B cell (primary cell): ENCODE measurements around the gene LRRC42. TPM values are rescaled to one million over a fixed set of nuclear protein-coding genes. Genes with fewer than 3 reads are reported as not detected.

Source experiments
- ATAC-seq: fragments of 200-7000 bp; cut with Tn5 transposase; one replicate; pipeline ENCODE4 v1.10.0; 2021; ENCODE audit warnings: low read depth, mild to moderate bottlenecking, moderate number of reproducible peaks, moderate library complexity
- CTCF ChIA-PET: fragments of 350-600 bp; sonication (Branson Sonifier 250); formaldehyde crosslinking; loops from one replicate; lab custom pipeline; 2021; ENCODE audit warnings: antibody characterized with exemption, inconsistent platforms; lab: Charles Lee
- POLR2A ChIA-PET: fragments of 350-600 bp; sonication (Branson Sonifier 250); formaldehyde crosslinking; loops from one replicate; lab custom pipeline; 2021; ENCODE audit warnings: antibody characterized with exemption; lab: Charles Lee
- DNase-seq: peaks from one replicate; pipeline ENCODE4 v3.0.0; 2013
- H2AFZ ChIP-seq: 2 replicates; pipeline ENCODE4 v1.6.1; 2012; ENCODE audit warnings: mild to moderate bottlenecking, low read depth, low read length; ENCODE audit not compliant: insufficient read depth, poor library complexity, severe bottlenecking
- H3K27ac ChIP-seq, 2 donors: 1 replicate in 1 of 2; 2 replicates in 1 of 2; pipeline ENCODE4 v1.5.1; 2012 to 2013; ENCODE audit warnings: low read length in 2 of 2, mild to moderate bottlenecking in 2 of 2, moderate library complexity in 1 of 2
- H3K27me3 ChIP-seq, 4 experiments: fragments of 200-600 bp in 1 of 4; sonication (generic) in 1 of 4; replicated peaks in 1 of 4; 1 replicate in 2 of 4; 2 replicates in 2 of 4; pipeline versions ENCODE4 v1.6.1 to v1.7.0; 2013 to 2016; ENCODE audit warnings: low read length in 3 of 4, mild to moderate bottlenecking in 2 of 4, mixed read lengths in 1 of 4, moderate library complexity in 1 of 4; ENCODE audit not compliant: insufficient read depth in 4 of 4, control insufficient read depth in 3 of 4; ENCODE audit errors: control extremely low read depth in 1 of 4
- H3K36me3 ChIP-seq, 2 experiments: replicated peaks in 1 of 2; 1 replicate in 1 of 2; 2 replicates in 1 of 2; pipeline versions ENCODE4 v1.6.1 to v1.7.1; 2013; ENCODE audit warnings: low read length in 1 of 2; ENCODE audit not compliant: insufficient read depth in 2 of 2, control insufficient read depth in 1 of 2; ENCODE audit errors: control extremely low read depth in 1 of 2, extremely low read depth in 1 of 2
- H3K4me1 ChIP-seq, 2 donors: fragments of 200-600 bp in 1 of 2; sonication (generic) in 1 of 2; 1 replicate in 1 of 2; 2 replicates in 1 of 2; pipeline versions ENCODE4 v1.5.1 to v1.6.1; 2013 to 2017; ENCODE audit warnings: low read length in 2 of 2; ENCODE audit not compliant: control insufficient read depth in 2 of 2, insufficient read depth in 2 of 2
- H3K4me2 ChIP-seq: replicated peaks from 2 replicates; pipeline ENCODE3; 2012; ENCODE audit warnings: mild to moderate bottlenecking, low read depth, low read length; ENCODE audit not compliant: poor library complexity, severe bottlenecking
- H3K4me3 ChIP-seq, 5 experiments: fragments of 200-600 bp in 1 of 5; sonication (generic) in 1 of 5; 1 replicate in 3 of 5; 2 replicates in 2 of 5; pipeline versions ENCODE4 v1.5.1 to v1.7.0; 2011 to 2016; ENCODE audit warnings: low read length in 4 of 5, mild to moderate bottlenecking in 4 of 5, low read depth in 2 of 5, control low read depth in 1 of 5, moderate library complexity in 1 of 5; ENCODE audit not compliant: insufficient read depth in 1 of 5; ENCODE audit errors: control extremely low read depth in 1 of 5, extremely low read depth in 1 of 5
- H3K79me2 ChIP-seq: fragments of 200-600 bp; sonication (generic); one replicate; pipeline ENCODE4 v1.6.0; 2016; ENCODE audit warnings: low read length; ENCODE audit not compliant: control insufficient read depth, insufficient read depth
- H3K9ac ChIP-seq: fragments of 200-600 bp; sonication (generic); 2 replicates; pipeline ENCODE4 v1.6.1; 2017; ENCODE audit warnings: mild to moderate bottlenecking, low read length, moderate library complexity
- H3K9me3 ChIP-seq, 3 donors: one replicate each; pipeline versions ENCODE4 v1.6.1 to v1.7.1; 2013; ENCODE audit warnings: low read length in 2 of 3; ENCODE audit not compliant: control insufficient read depth in 2 of 3, insufficient read depth in 1 of 3; ENCODE audit errors: control extremely low read depth in 1 of 3
- H4K20me1 ChIP-seq: 2 replicates; pipeline ENCODE4 v1.6.0; 2012; ENCODE audit warnings: mild to moderate bottlenecking, low read length; ENCODE audit not compliant: insufficient read depth, control insufficient read depth, poor library complexity, severe bottlenecking
- H3K27ac Mint-ChIP-seq: one replicate; pipeline ENCODE4 v1.8.0; 2021; ENCODE audit warnings: mixed read lengths
- H3K27me3 Mint-ChIP-seq: one replicate; pipeline ENCODE4 v1.8.0; 2021; ENCODE audit warnings: mixed read lengths
- H3K4me1 Mint-ChIP-seq: one replicate; pipeline ENCODE4 v1.8.0; 2021; ENCODE audit warnings: mixed read lengths
- H3K4me3 Mint-ChIP-seq: one replicate; pipeline ENCODE4 v1.8.0; 2021; ENCODE audit warnings: mixed read lengths
- H3K9me3 Mint-ChIP-seq: one replicate; pipeline ENCODE4 v1.8.0; 2022; ENCODE audit warnings: mixed read lengths; ENCODE audit not compliant: insufficient read depth
- CTCF ChIP-seq: fragments of 200-600 bp; IDR thresholded peaks from one replicate; pipeline ENCODE4 v1.8.0; 2022; ENCODE audit warnings: antibody characterized with exemption, mild to moderate bottlenecking
- EZH2 ChIP-seq: IDR thresholded peaks from 2 replicates; pipeline ENCODE4 v1.6.1; 2012; ENCODE audit warnings: borderline replicate concordance, low read depth, mild to moderate bottlenecking, moderate library complexity, low read length; ENCODE audit not compliant: insufficient read depth, poor library complexity, severe bottlenecking
- whole genome bisulfite sequencing: methylation state at CpG from one replicate; pipeline ENCODE4 v1.1.5; 2013; ENCODE audit warnings: missing lambda C conversion rate; ENCODE audit not compliant: insufficient coverage; 5-methylcytosine and 5-hydroxymethylcytosine counted together
- intact Hi-C: fragments of 100-400 bp; cut with micrococcal nuclease; formaldehyde crosslinking; loops from one replicate; pipeline ENCODE4 v1.10.0; 2022
- polyA plus RNA-seq: library from polyadenylated mRNA; depleted of rRNA; stranded (reverse); fragments of >200 nt; gene quantifications from 2 replicates; pipeline ENCODE4 v1.2.3, GENCODE V29; 2012
- total RNA-seq, 2 donors: library from RNA; stranded (reverse); fragments of 120-200 nt in 1 of 2; gene quantifications; 1 replicate in 1 of 2; 2 replicates in 1 of 2; pipeline versions ENCODE4 v1.2.3 to v1.2.4, GENCODE V29; 2013 to 2022

The LRRC42 gene
- total and polyA plus RNA-seq, 2 donors (not counting 1 experiment from before 2014, with no cell fraction given) = 4.7 to 10.3 TPM

- no peaks in the 10 kb centered on the region for H3K27me3 ChIP-seq
- H3K4me1 Mint-ChIP-seq = no peaks in the 10 kb centered on the region
- H3K9me3 ChIP-seq = peaks cover 0 to 12% (median 0%) of the 10 kb centered on the region in 3 donors
- no peak overlapping the region for H3K9ac ChIP-seq
- ChIA-PET POLR2A (no interaction called here), CTCF (interaction anchor here (0.7 kb wide), 1 partner anchor 115 kb away, joined by 3 read pairs; no protein-coding TSS in a partner anchor)
- H2AFZ ChIP-seq = no peak overlapping the region
- intact Hi-C loops = no loop called here
- H3K4me3 ChIP-seq = no peak overlapping the region
- DNase-seq (no peak), ATAC-seq (no peak)
- no peak overlapping the region for H3K27ac ChIP-seq
- H4K20me1 ChIP-seq = no peaks in the 10 kb centered on the region
- no peaks in the 10 kb centered on the region for H3K9me3 Mint-ChIP-seq
- no peak overlapping the region for H3K4me2 ChIP-seq
- H3K79me2 ChIP-seq = no peaks in the 10 kb centered on the region
- H3K27ac Mint-ChIP-seq = no peak overlapping the region
- H3K4me1 ChIP-seq = no peaks in the 10 kb centered on the region
- no peaks in the 10 kb centered on the region for H3K36me3 ChIP-seq
- TF ChIP-seq CTCF (no peak), EZH2 (no peak)
- H3K4me3 Mint-ChIP-seq = no peak overlapping the region
- no peaks in the 10 kb centered on the region for H3K27me3 Mint-ChIP-seq
Measured at GRCh38 chr1:53999920-54000319, 53.8 kb downstream of the LRRC42 start.

GRCh38 chr1:54001591-54001990, 55.4 kb downstream of the LRRC42 start:
- Mint-ChIP-seq H3K4me3 (no peak overlapping the region), H3K27ac (no peak overlapping the region), H3K27me3 (peaks cover under 1% of the 10 kb centered on the region), H3K4me1 (no peaks in the 10 kb centered on the region), H3K9me3 (no peaks in the 10 kb centered on the region)
- Histone ChIP-seq H4K20me1 (no peaks in the 10 kb centered on the region), H2AFZ (no peak overlapping the region), H3K36me3 (no peaks in the 10 kb centered on the region), H3K4me1 (no peaks in the 10 kb centered on the region), H3K27me3 (no peaks in the 10 kb centered on the region), H3K9ac (no peak overlapping the region), H3K4me3 (no peak overlapping the region), H3K9me3 (peaks cover 0 to 12% (median 0%) of the 10 kb centered on the region in 3 donors), H3K4me2 (no peak overlapping the region), H3K27ac (no peak overlapping the region), H3K79me2 (no peaks in the 10 kb centered on the region)
- ChIA-PET POLR2A (no interaction called here), CTCF (no interaction called here)
- TF ChIP-seq EZH2 (no peak), CTCF (no peak)
- ATAC-seq (no peak), DNase-seq (no peak)
- WGBS = 100% methylated on average over 1 of the region's 3 CpGs
- intact Hi-C loops = no loop called here
